IMR-90 (cell line): ENCODE results near the gene CRTAC1. TPM values are rescaled to one million over a fixed set of nuclear protein-coding genes. Genes with fewer than 3 reads are reported as not detected.

ENCODE experiments used
- ATAC-seq: fragments of 200-7000 bp; cut with Tn5 transposase; 2 replicates; pipeline ENCODE4 v1.9.1; 2020; ENCODE audit warnings: low read depth, mild to moderate bottlenecking, moderate library complexity
- BruUV-seq: library from RNA; stranded (reverse); fragments of 400-500 nt; replicated peaks from 2 replicates; lab custom pipeline; 2021; lab: Mats Ljungman, UMichigan
- CTCF ChIA-PET: fragments of 300-600 bp; formaldehyde crosslinking; extraction: SDS; loops from one replicate; lab custom pipeline; 2021; ENCODE audit warnings: antibody characterized with exemption; lab: Yijun Ruan, JAX
- POLR2A ChIA-PET: fragments of 300-600 bp; sonication (Branson Sonifier 250); formaldehyde crosslinking; loops from one replicate; lab custom pipeline; 2022; ENCODE audit warnings: antibody characterized with exemption; ENCODE audit not compliant: unreplicated experiment; lab: Charles Lee
- DNase-seq: peaks from one replicate; pipeline ENCODE4 v3.0.0; 2013
- H2AFZ ChIP-seq: replicated peaks from 2 replicates; pipeline ENCODE3; 2013; ENCODE audit warnings: low read length, mild to moderate bottlenecking; ENCODE audit not compliant: poor library complexity
- H2AK5ac ChIP-seq: 2 replicates; pipeline ENCODE4 v1.6.1; 2013; ENCODE audit warnings: low read depth, low read length, inconsistent platforms
- H2AK9ac ChIP-seq: replicated peaks from 2 replicates; pipeline ENCODE3; 2013; ENCODE audit warnings: mild to moderate bottlenecking, low read depth, low read length, moderate library complexity; ENCODE audit not compliant: poor library complexity
- H2BK120ac ChIP-seq: 2 replicates; pipeline ENCODE4 v1.6.1; 2013; ENCODE audit warnings: low read depth, low read length, inconsistent platforms
- H2BK15ac ChIP-seq: 3 replicates; pipeline ENCODE4 v1.6.1; 2013; ENCODE audit warnings: low read depth, low read length, inconsistent platforms
- H2BK20ac ChIP-seq: 2 replicates; pipeline ENCODE4 v1.6.1; 2013; ENCODE audit warnings: low read depth, mild to moderate bottlenecking, inconsistent platforms, low read length, moderate library complexity
- H2BK5ac ChIP-seq: 2 replicates; pipeline ENCODE4 v1.6.1; 2013; ENCODE audit warnings: mild to moderate bottlenecking, low read depth, low read length, inconsistent platforms; ENCODE audit not compliant: poor library complexity, severe bottlenecking
- H3K14ac ChIP-seq: replicated peaks from 2 replicates; pipeline ENCODE4 v1.6.1; 2013; ENCODE audit warnings: low read depth, low read length, inconsistent platforms
- H3K18ac ChIP-seq: 2 replicates; pipeline ENCODE4 v1.6.1; 2013; ENCODE audit warnings: low read depth, low read length, control low read depth
- H3K23ac ChIP-seq: 2 replicates; pipeline ENCODE4 v1.6.1; 2013; ENCODE audit warnings: low read depth, low read length, inconsistent platforms
- H3K27ac ChIP-seq: 2 replicates; pipeline ENCODE4 v1.5.1; 2013; ENCODE audit warnings: mild to moderate bottlenecking, control low read depth, low read length; ENCODE audit not compliant: insufficient read depth
- H3K27me3 ChIP-seq: 2 replicates; pipeline ENCODE4 v1.6.1; 2013; ENCODE audit warnings: low read length; ENCODE audit not compliant: control insufficient read depth, insufficient read depth
- H3K36me3 ChIP-seq: 2 replicates; pipeline ENCODE4 v1.6.1; 2013; ENCODE audit warnings: low read length, mixed read lengths; ENCODE audit not compliant: control insufficient read depth, insufficient read depth
- H3K4ac ChIP-seq: 2 replicates; pipeline ENCODE4 v1.6.1; 2013; ENCODE audit warnings: low read depth, low read length, inconsistent platforms
- H3K4me1 ChIP-seq: 2 replicates; pipeline ENCODE4 v1.6.1; 2013; ENCODE audit warnings: low read length, mixed read lengths; ENCODE audit not compliant: control insufficient read depth, insufficient read depth
- H3K4me2 ChIP-seq: 2 replicates; pipeline ENCODE4 v1.6.1; 2013; ENCODE audit warnings: low read depth, mild to moderate bottlenecking, control low read depth, low read length, moderate library complexity
- H3K4me3 ChIP-seq: 2 replicates; pipeline ENCODE4 v1.5.1; 2013; ENCODE audit warnings: low read depth, mild to moderate bottlenecking, control low read depth, low read length, moderate library complexity; ENCODE audit not compliant: insufficient read depth
- H3K56ac ChIP-seq: 2 replicates; pipeline ENCODE4 v1.6.1; 2013; ENCODE audit warnings: low read length, inconsistent platforms; ENCODE audit not compliant: insufficient read depth; ENCODE audit errors: extremely low read depth
- H3K79me1 ChIP-seq, 2 experiments: 2 replicates each; pipeline ENCODE4 v1.6.1; 2013; ENCODE audit warnings: low read length in 2 of 2, inconsistent platforms in 1 of 2, low read depth in 1 of 2
- H3K9ac ChIP-seq: 2 replicates; pipeline ENCODE4 v1.6.1; 2013; ENCODE audit warnings: low read depth, low read length, control low read depth
- H3K9me1 ChIP-seq: 2 replicates; pipeline ENCODE4 v1.6.1; 2013; ENCODE audit warnings: low read length, inconsistent platforms; ENCODE audit not compliant: insufficient read depth
- H3K9me3 ChIP-seq: 2 replicates; pipeline ENCODE4 v1.6.1; 2013; ENCODE audit warnings: low read length; ENCODE audit not compliant: control insufficient read depth, insufficient read depth
- H4K20me1 ChIP-seq: 2 replicates; pipeline ENCODE4 v1.6.1; 2013; ENCODE audit warnings: low read length, inconsistent platforms; ENCODE audit not compliant: insufficient read depth
- H4K5ac ChIP-seq: 2 replicates; pipeline ENCODE4 v1.6.1; 2013; ENCODE audit warnings: mild to moderate bottlenecking, low read depth, low read length, control low read depth
- H4K8ac ChIP-seq, 2 experiments: 2 replicates each; pipeline ENCODE4 v1.6.1; 2013; ENCODE audit warnings: low read depth in 2 of 2, low read length in 2 of 2, control low read depth in 1 of 2, inconsistent platforms in 1 of 2
- H4K91ac ChIP-seq: 2 replicates; pipeline ENCODE4 v1.6.1; 2013; ENCODE audit warnings: low read depth, low read length, inconsistent platforms; ENCODE audit not compliant: insufficient read depth
- BHLHE40 ChIP-seq: fragments of 150-350 bp; IDR thresholded peaks from 2 replicates; pipeline ENCODE4 v1.6.1; 2016; ENCODE audit warnings: mild to moderate bottlenecking, low read depth, low read length
- CEBPB ChIP-seq: IDR thresholded peaks from 2 replicates; pipeline ENCODE4 v1.6.1; 2012; ENCODE audit warnings: low read depth, low read length, improper control_type of control experiment
- CHD1 ChIP-seq: IDR thresholded peaks from 2 replicates; pipeline ENCODE4 v1.6.1; 2012; ENCODE audit warnings: low read depth, low read length, improper control_type of control experiment
- CTCF ChIP-seq: conservative IDR thresholded peaks from 2 replicates; pipeline ENCODE4 v1.5.1; 2012; ENCODE audit warnings: mild to moderate bottlenecking, low read depth, low read length, improper control_type of control experiment
- ELK1 ChIP-seq: fragments of 150-350 bp; IDR thresholded peaks from 2 replicates; pipeline ENCODE4 v1.6.1; 2016; ENCODE audit warnings: low read depth, mild to moderate bottlenecking, low read length, moderate library complexity, borderline replicate concordance
- FOS ChIP-seq: fragments of 150-350 bp; IDR thresholded peaks from 2 replicates; pipeline ENCODE4 v1.6.1; 2016; ENCODE audit warnings: low read depth, low read length
- MAFK ChIP-seq: IDR thresholded peaks from 2 replicates; pipeline ENCODE4 v1.6.1; 2012; ENCODE audit warnings: low read depth, low read length, improper control_type of control experiment
- MAZ ChIP-seq: IDR thresholded peaks from 2 replicates; pipeline ENCODE4 v1.6.1; 2012; ENCODE audit warnings: low read depth, mild to moderate bottlenecking, low read length, improper control_type of control experiment, moderate library complexity, borderline replicate concordance
- NFE2L2 ChIP-seq: fragments of 150-350 bp; IDR thresholded peaks from 2 replicates; pipeline ENCODE4 v1.6.1; 2016; ENCODE audit warnings: low read depth, mild to moderate bottlenecking, low read length
- POLR2A ChIP-seq: IDR thresholded peaks from 2 replicates; pipeline ENCODE4 v1.6.1; 2012; ENCODE audit warnings: mild to moderate bottlenecking, low read depth, low read length
- RAD21 ChIP-seq: IDR thresholded peaks from 2 replicates; pipeline ENCODE4 v1.6.1; 2012; ENCODE audit warnings: low read length, improper control_type of control experiment
- RCOR1 ChIP-seq: IDR thresholded peaks from 2 replicates; pipeline ENCODE4 v1.6.1; 2012; ENCODE audit warnings: mild to moderate bottlenecking, low read length, improper control_type of control experiment; ENCODE audit not compliant: insufficient replicate concordance
- RFX5 ChIP-seq: IDR thresholded peaks from 2 replicates; pipeline ENCODE4 v1.8.0; 2012; ENCODE audit warnings: low read depth, mild to moderate bottlenecking, low read length, moderate library complexity
- SMC3 ChIP-seq: fragments of 150-350 bp; IDR thresholded peaks from 2 replicates; pipeline ENCODE4 v1.6.1; 2016; ENCODE audit warnings: low read depth, mild to moderate bottlenecking, antibody characterized with exemption, low read length, moderate library complexity
- USF2 ChIP-seq: fragments of 150-350 bp; IDR thresholded peaks from 2 replicates; pipeline ENCODE4 v1.6.1; 2017; ENCODE audit warnings: mild to moderate bottlenecking, antibody characterized with exemption, low read length, low read depth
- WGBS, 2 experiments: methylation state at CpG; one replicate each; pipeline versions ENCODE4 v1.1.5 to v1.1.7; 2013; ENCODE audit warnings: missing lambda C conversion rate in 2 of 2; ENCODE audit not compliant: insufficient read length in 1 of 2; ENCODE audit errors: extremely low coverage in 2 of 2; 5-methylcytosine and 5-hydroxymethylcytosine counted together
- dilution Hi-C: fragments of 300-500 bp; cut with HindIII; formaldehyde crosslinking; loops from one replicate; pipeline ENCODE4 v1.14.3; 2018; ENCODE audit warnings: low sequenced_read_pairs; ENCODE audit not compliant: unreplicated experiment
- in situ Hi-C: fragments of 300-500 bp; cut with MboI; formaldehyde crosslinking; loops from 3 replicates; pipeline ENCODE4 v1.14.3; 2019; ENCODE audit warnings: low sequenced_read_pairs, inconsistent platforms, mixed read lengths
- intact Hi-C: fragments of 100-400 bp; cut with micrococcal nuclease; formaldehyde crosslinking; loops from 2 replicates; pipeline ENCODE4 v1.10.0; 2022
- polyA plus RNA-seq, 3 experiments: library from polyadenylated mRNA; depleted of rRNA; stranded (reverse); fragments of >200 nt; gene quantifications; 2 replicates each; pipeline ENCODE4 v1.2.3, GENCODE V29; 2012; ENCODE audit warnings: low replicate concordance in 1 of 3
- total RNA-seq: library from RNA; depleted of rRNA; stranded (reverse); fragments of >200 nt; gene quantifications from 2 replicates; pipeline ENCODE4 v1.2.3, GENCODE V29; 2012

Gene CRTAC1
- total and polyA plus RNA-seq, 2 of the 4 experiments (the other 2 are of a cell fraction) = not detected

GRCh38 chr10:97999066-97999922 is 31.1 kb downstream of the CRTAC1 start:
- H3K27me3 ChIP-seq = no peaks in the 10 kb centered on the region
- no TSS peak for BruUV-seq
- H3K27ac ChIP-seq = no peak overlapping the region
- intact Hi-C loops (no loop called here), dilution Hi-C loops (no loop called here), in situ Hi-C loops (no loop called here)
- no peak overlapping the region for H2BK20ac ChIP-seq
- H3K9me1 ChIP-seq = no peaks in the 10 kb centered on the region
- no peaks in the 10 kb centered on the region for H3K4me1 ChIP-seq
- H3K56ac ChIP-seq = no peak overlapping the region
- no peak overlapping the region for H2AK5ac ChIP-seq
- ATAC-seq = no peak
- no peak for DNase-seq
- no peak overlapping the region for H4K91ac ChIP-seq
- H4K8ac ChIP-seq = no peak overlapping the region
- H2AFZ ChIP-seq = no peak overlapping the region
- H3K4ac ChIP-seq = no peak overlapping the region
- H2BK15ac ChIP-seq = no peak overlapping the region
- CTCF ChIA-PET = no interaction called here
- H2BK5ac ChIP-seq = no peak overlapping the region
- H4K20me1 ChIP-seq = no peaks in the 10 kb centered on the region
- no peaks in the 10 kb centered on the region for H3K36me3 ChIP-seq
- no peak overlapping the region for H3K4me3 ChIP-seq
- H3K9ac ChIP-seq = no peak overlapping the region
- no peak overlapping the region for H2AK9ac ChIP-seq
- H3K14ac ChIP-seq = no peak overlapping the region
- no peaks in the 10 kb centered on the region for H3K9me3 ChIP-seq
- no peak overlapping the region for H2BK120ac ChIP-seq
- no peak overlapping the region for H4K5ac ChIP-seq
- WGBS, 2 experiments = 22% methylated on average over 7 of the region's 10 CpGs; no CpG with 5 or more reads in 1 of the 2 experiments
- no peak overlapping the region for H3K4me2 ChIP-seq
- H3K79me1 ChIP-seq = no peaks in the 10 kb centered on the region
- POLR2A ChIA-PET = no interaction called here
- H3K23ac ChIP-seq = no peak overlapping the region
- no peak overlapping the region for H3K18ac ChIP-seq
- TF ChIP-seq FOS = no peak
- TF ChIP-seq CTCF = no peak
- TF ChIP-seq MAFK = no peak
- TF ChIP-seq NFE2L2 = no peak
- no peak for TF ChIP-seq RFX5
- TF ChIP-seq SMC3 = no peak
- TF ChIP-seq CHD1 = no peak
- no peak for TF ChIP-seq ELK1
- no peak for TF ChIP-seq POLR2A
- no peak for TF ChIP-seq MAZ
- no peak for TF ChIP-seq RAD21
- no peak for TF ChIP-seq BHLHE40
- no peak for TF ChIP-seq RCOR1
- TF ChIP-seq CEBPB = no peak
- no peak for TF ChIP-seq USF2
